H1 (cell line): Measurements from ENCODE around the gene TRIM45. TPM values are rescaled to one million over a fixed set of nuclear protein-coding genes. Genes with fewer than 3 reads are reported as not detected.

Experiments
- CTCF ChIA-PET: fragments of 300-600 bp; sonication (Branson Sonifier 250); formaldehyde crosslinking; loops from one replicate; lab custom pipeline; 2021; ENCODE audit not compliant: partially characterized antibody; lab: Charles Lee
- POLR2A ChIA-PET: fragments of 300-600 bp; sonication (Branson Sonifier 250); formaldehyde crosslinking; loops from one replicate; lab custom pipeline; 2021; ENCODE audit warnings: inconsistent platforms; ENCODE audit not compliant: partially characterized antibody; lab: Charles Lee
- DNase-seq, 2 experiments: peaks; one replicate each; pipeline versions ENCODE4 v3.0.0 to v3.0.0-alpha.2; 2010 to 2022; ENCODE audit warnings: low spot score in 2 of 2, low read depth in 1 of 2, mixed read lengths in 1 of 2
- FAIRE-seq: peaks from 2 replicates; lab custom pipeline; 2011; peaks lifted over from hg19 to GRCh38; lab: Jason Lieb, UNC
- H2AFZ ChIP-seq: 2 replicates; pipeline ENCODE4 v1.8.1; 2012; ENCODE audit warnings: low read length, inconsistent platforms
- H2AK5ac ChIP-seq: 2 replicates; pipeline ENCODE4 v1.6.1; 2013; ENCODE audit warnings: low read depth, low read length
- H2BK120ac ChIP-seq: replicated peaks from 2 replicates; pipeline ENCODE3; 2013; ENCODE audit warnings: low read depth, low read length, inconsistent platforms
- H2BK12ac ChIP-seq: 2 replicates; pipeline ENCODE4 v1.6.1; 2013; ENCODE audit warnings: low read depth, low read length
- H2BK15ac ChIP-seq: 2 replicates; pipeline ENCODE4 v1.6.1; 2013; ENCODE audit warnings: low read length
- H2BK20ac ChIP-seq: 2 replicates; pipeline ENCODE4 v1.6.1; 2013; ENCODE audit warnings: low read length
- H2BK5ac ChIP-seq: 2 replicates; pipeline ENCODE4 v1.6.1; 2013; ENCODE audit warnings: low read depth, low read length
- H3K14ac ChIP-seq: 2 replicates; pipeline ENCODE4 v1.6.1; 2013; ENCODE audit warnings: inconsistent platforms; ENCODE audit not compliant: insufficient read length
- H3K18ac ChIP-seq: 2 replicates; pipeline ENCODE4 v1.6.1; 2013; ENCODE audit warnings: low read length; ENCODE audit errors: extremely low read depth
- H3K23ac ChIP-seq: 2 replicates; pipeline ENCODE4 v1.6.1; 2013; ENCODE audit warnings: inconsistent platforms; ENCODE audit not compliant: insufficient read length
- H3K23me2 ChIP-seq: 2 replicates; pipeline ENCODE4 v1.6.1; 2013; ENCODE audit warnings: low read depth, low read length
- H3K27ac ChIP-seq: 2 replicates; pipeline ENCODE4 v1.6.1; 2011; ENCODE audit warnings: low read depth, low read length, inconsistent platforms
- H3K27me3 ChIP-seq, 4 experiments: replicated peaks in 1 of 4; 1 replicate in 1 of 4; 2 replicates in 3 of 4; pipeline versions ENCODE4 v1.6.1 to v1.8.1; 2011 to 2013; ENCODE audit warnings: low read length in 3 of 4, mild to moderate bottlenecking in 3 of 4, inconsistent platforms in 2 of 4, mixed read lengths in 2 of 4, moderate library complexity in 1 of 4; ENCODE audit not compliant: control insufficient read depth in 3 of 4, insufficient read depth in 3 of 4; ENCODE audit errors: extremely low read depth in 1 of 4
- H3K36me3 ChIP-seq, 4 experiments: 2 replicates each; pipeline versions ENCODE4 v1.6.1 to v1.8.1; 2011 to 2013; ENCODE audit warnings: mild to moderate bottlenecking in 4 of 4, low read length in 3 of 4, moderate library complexity in 2 of 4, control low read depth in 1 of 4, inconsistent platforms in 1 of 4; ENCODE audit not compliant: insufficient read depth in 4 of 4, control insufficient read depth in 2 of 4
- H3K4ac ChIP-seq: replicated peaks from 2 replicates; pipeline ENCODE3; 2013; ENCODE audit warnings: low read length, low read depth, mixed read lengths, inconsistent platforms; ENCODE audit not compliant: insufficient read length
- H3K4me1 ChIP-seq, 4 experiments: replicated peaks in 1 of 4; 1 replicate in 1 of 4; 2 replicates in 3 of 4; pipeline versions ENCODE4 v1.6.1 to v1.8.1; 2011 to 2013; ENCODE audit warnings: low read length in 3 of 4, inconsistent platforms in 2 of 4, mixed read lengths in 1 of 4; ENCODE audit not compliant: insufficient read depth in 4 of 4, control insufficient read depth in 3 of 4
- H3K4me2 ChIP-seq, 2 experiments: 2 replicates each; pipeline versions ENCODE4 v1.6.1 to v1.8.1; 2011 to 2013; ENCODE audit warnings: low read depth in 2 of 2, low read length in 2 of 2, control low read depth in 1 of 2, inconsistent platforms in 1 of 2, mild to moderate bottlenecking in 1 of 2; ENCODE audit not compliant: insufficient read depth in 1 of 2
- H3K4me3 ChIP-seq, 4 experiments: fragments of 200-600, 300-600 bp in 1 of 4; sonication (generic), shearing (Covaris generic), sonication (Bioruptor Twin) in 1 of 4; 2 replicates each; pipeline versions ENCODE4 v1.5.1 to v1.8.1; 2011 to 2016; ENCODE audit warnings: low read length in 4 of 4, low read depth in 3 of 4, control low read depth in 2 of 4, inconsistent platforms in 2 of 4, mild to moderate bottlenecking in 2 of 4, mixed read lengths in 1 of 4, moderate library complexity in 1 of 4; ENCODE audit not compliant: insufficient read depth in 2 of 4; ENCODE audit errors: extremely low read depth in 1 of 4
- H3K56ac ChIP-seq: replicated peaks from 2 replicates; pipeline ENCODE3; 2013; ENCODE audit warnings: low read depth, mild to moderate bottlenecking, mixed read lengths, low read length, inconsistent platforms; ENCODE audit not compliant: insufficient read length
- H3K79me1 ChIP-seq: 2 replicates; pipeline ENCODE4 v1.6.1; 2013; ENCODE audit warnings: low read depth, low read length, control low read depth
- H3K79me2 ChIP-seq, 2 experiments: 2 replicates each; pipeline versions ENCODE4 v1.6.1 to v1.8.1; 2012 to 2013; ENCODE audit warnings: low read length in 2 of 2, mild to moderate bottlenecking in 2 of 2, inconsistent platforms in 1 of 2; ENCODE audit not compliant: insufficient read depth in 2 of 2, control insufficient read depth in 1 of 2
- H3K9ac ChIP-seq, 4 experiments: replicated peaks in 1 of 4; 1 replicate in 1 of 4; 2 replicates in 3 of 4; pipeline versions ENCODE4 v1.6.1 to v1.8.1; 2011 to 2013; ENCODE audit warnings: low read depth in 3 of 4, low read length in 3 of 4, control low read depth in 2 of 4, mild to moderate bottlenecking in 2 of 4, moderate library complexity in 2 of 4, inconsistent platforms in 1 of 4; ENCODE audit errors: extremely low read depth in 1 of 4
- H3K9me3 ChIP-seq, 2 experiments: 2 replicates each; pipeline versions ENCODE4 v1.6.1 to v1.8.1; 2012 to 2013; ENCODE audit warnings: mild to moderate bottlenecking in 2 of 2, moderate library complexity in 2 of 2, control low read depth in 1 of 2, inconsistent platforms in 1 of 2, low read depth in 1 of 2, low read length in 1 of 2, mixed read lengths in 1 of 2; ENCODE audit not compliant: insufficient read depth in 2 of 2
- H4K20me1 ChIP-seq, 2 experiments: replicated peaks in 1 of 2; 2 replicates each; pipeline versions ENCODE3 to v1.8.1; 2011 to 2013; ENCODE audit warnings: inconsistent platforms in 2 of 2, low read length in 2 of 2, mild to moderate bottlenecking in 1 of 2; ENCODE audit not compliant: insufficient read depth in 2 of 2, control insufficient read depth in 1 of 2
- H4K5ac ChIP-seq: 2 replicates; pipeline ENCODE4 v1.6.1; 2013; ENCODE audit warnings: low read length, low read depth, mixed read lengths, inconsistent platforms; ENCODE audit not compliant: insufficient read length
- H4K8ac ChIP-seq: 2 replicates; pipeline ENCODE4 v1.8.0; 2013; ENCODE audit warnings: mild to moderate bottlenecking, moderate library complexity, low read length, inconsistent platforms; ENCODE audit not compliant: insufficient read depth; ENCODE audit errors: extremely low read depth
- H4K91ac ChIP-seq: replicated peaks from 2 replicates; pipeline ENCODE3; 2013; ENCODE audit warnings: low read length, mixed read lengths, inconsistent platforms; ENCODE audit not compliant: insufficient read length
- BACH1 ChIP-seq: IDR thresholded peaks from 2 replicates; pipeline ENCODE4 v1.6.1; 2012; ENCODE audit warnings: low read length, improper control_type of control experiment
- CBX8 ChIP-seq: fragments of 300-800, 300-1000 bp; sonication (generic); IDR thresholded peaks from 2 replicates; pipeline ENCODE4 v1.7.1; 2016; ENCODE audit warnings: low read depth, low read length, borderline replicate concordance
- CEBPB ChIP-seq: IDR thresholded peaks from 2 replicates; pipeline ENCODE4 v1.6.1; 2012; ENCODE audit warnings: low read depth, low read length
- GTF2F1 ChIP-seq: IDR thresholded peaks from 2 replicates; pipeline ENCODE4 v1.6.1; 2012; ENCODE audit warnings: low read depth, low read length, improper control_type of control experiment, borderline replicate concordance
- KDM1A ChIP-seq: fragments of 200-600, 300-600 bp; sonication (generic); IDR thresholded peaks from 2 replicates; pipeline ENCODE4 v1.7.1; 2016; ENCODE audit warnings: mild to moderate bottlenecking, low read length, borderline replicate concordance
- KDM4A ChIP-seq: IDR thresholded peaks from one replicate; pipeline ENCODE4 v1.7.1; 2012; ENCODE audit warnings: low read depth, mild to moderate bottlenecking, moderate library complexity, low read length, inconsistent platforms; ENCODE audit not compliant: severe bottlenecking
- MAFK ChIP-seq: IDR thresholded peaks from 2 replicates; pipeline ENCODE4 v1.6.1; 2012; ENCODE audit warnings: low read depth, mild to moderate bottlenecking, improper control_type of control experiment, low read length
- POLR2AphosphoS5 ChIP-seq: IDR thresholded peaks from 2 replicates; pipeline ENCODE4 v1.6.1; 2011; ENCODE audit warnings: low read depth, low read length
- USF2 ChIP-seq: IDR thresholded peaks from 2 replicates; pipeline ENCODE4 v1.6.1; 2011; ENCODE audit warnings: low read length, improper control_type of control experiment
- ZNF274 ChIP-seq: IDR thresholded peaks from 2 replicates; pipeline ENCODE4 v1.7.0; 2012; ENCODE audit warnings: low read length, borderline replicate concordance; ENCODE audit errors: extremely low read depth
- WGBS, 2 experiments: shearing (Covaris generic) in 1 of 2; methylation state at CpG; one replicate each; pipeline versions ENCODE4 v1.1.6 to v1.1.7; 2013 to 2015; ENCODE audit warnings: low lambda C conversion rate in 2 of 2, mixed read lengths in 2 of 2, inconsistent platforms in 1 of 2, low coverage in 1 of 2, missing lambda C conversion rate in 1 of 2; ENCODE audit not compliant: insufficient replicate concordance in 2 of 2, insufficient coverage in 1 of 2, insufficient read length in 1 of 2; ENCODE audit errors: extremely low coverage in 1 of 2, missing lambda C conversion rate in 1 of 2; 5-methylcytosine and 5-hydroxymethylcytosine counted together
- polyA plus RNA-seq, 7 experiments: library from polyadenylated mRNA; depleted of rRNA in 3 of 7; stranded (reverse) in 5 of 7; unstranded in 2 of 7; fragments of >200 nt in 5 of 7; fragments of 200-250 nt in 2 of 7; gene quantifications; 1 replicate in 5 of 7; 2 replicates in 1 of 7; 4 replicates in 1 of 7; pipeline versions ENCODE4 v1.2.1 to v1.2.3, GENCODE V29; 2011 to 2013; ENCODE audit warnings: missing spikeins in 2 of 7, mixed read lengths in 2 of 7
- total RNA-seq: library from RNA; stranded (reverse); fragmentation: NEBNext Ultra II Directional; extraction: Animal tissue kit (Norgen Biotek cat#: 25700); gene quantifications from 2 replicates; pipeline ENCODE4 v1.2.1, GENCODE V29; 2021

TRIM45 gene
- total and polyA plus RNA-seq, 2 of the 8 experiments (the other 6 are each of a cell fraction or from before 2014, with no cell fraction given): 13.7 to 16.7 TPM

- Histone ChIP-seq H2BK12ac (no peak overlapping the region), H4K91ac (no peak overlapping the region), H3K23ac (no peak overlapping the region), H4K8ac (no peak overlapping the region), H3K4me3 (no peak overlapping the region), H3K36me3 (no peaks in the 10 kb centered on the region), H3K18ac (no peak overlapping the region), H3K79me1 (no peaks in the 10 kb centered on the region), H3K14ac (no peak overlapping the region), H3K27ac (no peak overlapping the region), H3K4me1 (peaks cover 0 to 6% (median 0%) of the 10 kb centered on the region in 4 experiments; a peak in 1 of 7 replicates), H4K5ac (no peak overlapping the region), H2BK20ac (no peak overlapping the region), H3K4ac (no peak overlapping the region), H2AK5ac (no peak overlapping the region), H3K56ac (no peak overlapping the region), H3K9me3 (no peaks in the 10 kb centered on the region), H2BK120ac (no peak overlapping the region), H2BK5ac (no peak overlapping the region), H2BK15ac (no peak overlapping the region), H3K79me2 (no peaks in the 10 kb centered on the region), H3K4me2 (no peak overlapping the region), H4K20me1 (no peaks in the 10 kb centered on the region), H2AFZ (no peak overlapping the region), H3K23me2 (no peaks in the 10 kb centered on the region), H3K9ac (no peak overlapping the region), H3K27me3 (no peaks in the 10 kb centered on the region)
- no peak for FAIRE-seq
- no peak for DNase-seq
- TF ChIP-seq USF2: no peak
- no peak for TF ChIP-seq ZNF274
- no peak for TF ChIP-seq MAFK
- TF ChIP-seq GTF2F1: no peak
- no peak for TF ChIP-seq CEBPB
- no peak for TF ChIP-seq KDM1A
- no peak for TF ChIP-seq POLR2AphosphoS5
- no peak for TF ChIP-seq KDM4A
- no peak for TF ChIP-seq BACH1
- no peak for TF ChIP-seq CBX8
- ChIA-PET POLR2A (interaction anchor here (0.7 kb wide), 1 partner anchor 141 kb away, joined by 3 read pairs; no protein-coding TSS in a partner anchor), CTCF (interaction anchor here (0.5 to 2.6 kb wide), 3 partner anchors 13 to 19 kb away, joined by 3 to 6 read pairs (median 3); no protein-coding TSS in a partner anchor)
- 69% methylated on average over 4 of the region's 4 CpGs; no CpG with 5 or more reads in 1 of the 2 experiments for WGBS, 2 experiments
Observed at GRCh38 chr1:117147341-117147831, 25.8 kb upstream of the TRIM45 start.
